ENCODE data around the gene VWCE. TPM values are rescaled to one million over a fixed set of nuclear protein-coding genes. Genes with fewer than 3 reads are reported as not detected.

Gene VWCE
- total and polyA plus RNA-seq, 9 of the 15 experiments (the other 6 are each of a cell fraction or from before 2014, with no cell fraction given) = 0.06 to 1.6 (median 0.63) TPM; not detected in 1

DNA sequence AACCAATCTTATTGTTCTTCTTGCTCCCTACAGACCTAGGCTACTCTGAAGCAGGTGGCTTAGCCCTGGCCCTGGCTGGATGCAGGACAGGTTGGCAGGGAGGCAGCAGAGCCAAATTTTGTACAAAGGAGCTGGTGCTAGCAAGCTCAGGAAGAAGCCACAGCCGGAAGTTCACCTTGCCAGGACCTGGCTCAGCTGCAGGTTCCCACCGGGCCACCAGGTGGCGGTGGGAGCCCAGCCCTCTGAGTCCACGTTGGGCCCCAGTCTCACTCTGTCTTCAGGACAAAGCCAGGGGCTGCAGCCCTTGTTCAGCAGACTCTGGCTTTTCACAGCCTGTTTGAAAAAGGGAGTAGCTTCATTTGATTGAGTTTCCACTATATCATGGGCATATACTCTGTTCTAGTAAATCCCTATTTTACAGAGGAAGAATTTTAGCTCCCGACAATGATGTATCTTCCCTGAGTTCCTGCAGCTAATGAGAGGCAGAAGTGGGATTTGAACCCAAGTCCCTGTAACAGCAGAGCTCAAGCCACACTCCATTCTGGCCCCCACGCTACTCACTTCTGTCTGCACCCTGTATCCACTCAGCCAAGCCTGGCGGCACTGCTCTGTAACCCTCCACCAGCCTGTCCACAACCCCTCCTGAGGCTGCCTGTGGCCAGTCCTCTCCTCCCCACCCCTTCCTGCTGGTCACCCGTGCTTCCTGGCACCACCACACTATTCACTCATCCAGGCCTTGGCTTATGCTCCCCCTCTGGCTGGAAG is 41.2 kb upstream of the VWCE start (continued):
- TF ChIP-seq XRCC3 (IDR thresholded peaks at IDR 0.05) = no peak
- no peak for TF ChIP-seq ZNF224 (CRISPR knock-in tag; IDR thresholded peaks at IDR 0.05)
- no peak for TF ChIP-seq ZNF347 (CRISPR knock-in tag; IDR thresholded peaks at IDR 0.05; ENCODE audit: low read depth)
- no peak for TF ChIP-seq ZNF174 (CRISPR knock-in tag; IDR thresholded peaks at IDR 0.05)
- TF ChIP-seq ZSCAN29 (IDR thresholded peaks at IDR 0.05) = no peak
- TF ChIP-seq, protein P1, sequence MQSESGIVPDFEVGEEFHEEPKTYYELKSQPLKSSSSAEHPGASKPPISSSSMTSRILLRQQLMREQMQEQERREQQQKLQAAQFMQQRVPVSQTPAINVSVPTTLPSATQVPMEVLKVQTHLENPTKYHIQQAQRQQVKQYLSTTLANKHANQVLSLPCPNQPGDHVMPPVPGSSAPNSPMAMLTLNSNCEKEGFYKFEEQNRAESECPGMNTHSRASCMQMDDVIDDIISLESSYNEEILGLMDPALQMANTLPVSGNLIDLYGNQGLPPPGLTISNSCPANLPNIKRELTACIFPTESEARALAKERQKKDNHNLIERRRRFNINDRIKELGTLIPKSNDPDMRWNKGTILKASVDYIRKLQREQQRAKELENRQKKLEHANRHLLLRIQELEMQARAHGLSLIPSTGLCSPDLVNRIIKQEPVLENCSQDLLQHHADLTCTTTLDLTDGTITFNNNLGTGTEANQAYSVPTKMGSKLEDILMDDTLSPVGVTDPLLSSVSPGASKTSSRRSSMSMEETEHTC (IDR thresholded peaks at IDR 0.05) = no peak
- TF ChIP-seq, protein P2, sequence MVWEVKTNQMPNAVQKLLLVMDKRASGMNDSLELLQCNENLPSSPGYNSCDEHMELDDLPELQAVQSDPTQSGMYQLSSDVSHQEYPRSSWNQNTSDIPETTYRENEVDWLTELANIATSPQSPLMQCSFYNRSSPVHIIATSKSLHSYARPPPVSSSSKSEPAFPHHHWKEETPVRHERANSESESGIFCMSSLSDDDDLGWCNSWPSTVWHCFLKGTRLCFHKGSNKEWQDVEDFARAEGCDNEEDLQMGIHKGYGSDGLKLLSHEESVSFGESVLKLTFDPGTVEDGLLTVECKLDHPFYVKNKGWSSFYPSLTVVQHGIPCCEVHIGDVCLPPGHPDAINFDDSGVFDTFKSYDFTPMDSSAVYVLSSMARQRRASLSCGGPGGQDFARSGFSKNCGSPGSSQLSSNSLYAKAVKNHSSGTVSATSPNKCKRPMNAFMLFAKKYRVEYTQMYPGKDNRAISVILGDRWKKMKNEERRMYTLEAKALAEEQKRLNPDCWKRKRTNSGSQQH (CRISPR knock-in tag; IDR thresholded peaks at IDR 0.05) = no peak
- no peak for TF ChIP-seq ARHGAP35 (IDR thresholded peaks at IDR 0.05; ENCODE audit: partially characterized antibody)
- no peak for TF ChIP-seq SAFB2 (IDR thresholded peaks at IDR 0.05; ENCODE audit: borderline replicate concordance, low read depth, low read length, severe bottlenecking)
- TF ChIP-seq ZNF551 (CRISPR knock-in tag; IDR thresholded peaks at IDR 0.05) = no peak
- no peak for TF ChIP-seq HMG20B (CRISPR knock-in tag; IDR thresholded peaks at IDR 0.05)
- TF ChIP-seq GATAD2A (IDR thresholded peaks at IDR 0.05) = no peak
- TF ChIP-seq MIER1 (IDR thresholded peaks at IDR 0.05; ENCODE audit: low read depth) = no peak
- no peak for TF ChIP-seq MYBL2 (IDR thresholded peaks at IDR 0.05; ENCODE audit: low read depth)
- TF ChIP-seq MYBL2 (CRISPR knock-in tag; IDR thresholded peaks at IDR 0.05; ENCODE audit: borderline replicate concordance) = no peak
- TF ChIP-seq KDM5B (IDR thresholded peaks at IDR 0.05; ENCODE audit: insufficient replicate concordance, low read depth, low read length) = no peak
- no peak for TF ChIP-seq RBM17 (IDR thresholded peaks at IDR 0.05; ENCODE audit: borderline replicate concordance, low read depth, low read length)
- TF ChIP-seq YY1 (IDR thresholded peaks at IDR 0.05; ENCODE audit: borderline replicate concordance in 1 of 3, control insufficient read depth in 1 of 3, extremely low read depth in 1 of 3, insufficient read depth in 3 of 3, insufficient read length in 1 of 3, insufficient replicate concordance in 2 of 3, low read depth in 1 of 3, low read length in 2 of 3) = peak in 1 of 3 experiments; percentile 59
- TF ChIP-seq ZBED1 (IDR thresholded peaks at IDR 0.05) = no peak
- no peak for TF ChIP-seq ZBTB1 (CRISPR knock-in tag; IDR thresholded peaks at IDR 0.05; ENCODE audit: borderline replicate concordance, low read depth)
- peak; percentile 98 for TF ChIP-seq SMC3 (conservative IDR thresholded peaks at IDR 0.05; ENCODE audit: insufficient read depth, low read depth, low read length)
- TF ChIP-seq ZNF384 (IDR thresholded peaks at IDR 0.05; ENCODE audit: low read depth, low read length) = no peak
- no peak for TF ChIP-seq NFXL1 (CRISPR knock-in tag; IDR thresholded peaks at IDR 0.05)
- TF ChIP-seq BCOR (IDR thresholded peaks at IDR 0.05) = no peak
- no peak for TF ChIP-seq CCAR2 (IDR thresholded peaks at IDR 0.05; ENCODE audit: low read depth, low read length)
- no peak for TF ChIP-seq STAT5B (CRISPR knock-in tag; IDR thresholded peaks at IDR 0.05)
